IMR-90 (cell line): Measurements from ENCODE around the gene MLYCD.

ENCODE experiments used
- BHLHE40 ChIP-seq: fragments of 150-350 bp; IDR thresholded peaks from 2 replicates; pipeline ENCODE4 v1.6.1; 2016; ENCODE audit warnings: mild to moderate bottlenecking, low read depth, low read length
- CEBPB ChIP-seq: IDR thresholded peaks from 2 replicates; pipeline ENCODE4 v1.6.1; 2012; ENCODE audit warnings: low read depth, low read length, improper control_type of control experiment
- ELK1 ChIP-seq: fragments of 150-350 bp; IDR thresholded peaks from 2 replicates; pipeline ENCODE4 v1.6.1; 2016; ENCODE audit warnings: low read depth, mild to moderate bottlenecking, low read length, moderate library complexity, borderline replicate concordance
- FOS ChIP-seq: fragments of 150-350 bp; IDR thresholded peaks from 2 replicates; pipeline ENCODE4 v1.6.1; 2016; ENCODE audit warnings: low read depth, low read length
- MXI1 ChIP-seq: IDR thresholded peaks from 2 replicates; pipeline ENCODE4 v1.6.1; 2012; ENCODE audit warnings: low read depth, mild to moderate bottlenecking, low read length, moderate library complexity, borderline replicate concordance
- POLR2A ChIP-seq: IDR thresholded peaks from 2 replicates; pipeline ENCODE4 v1.6.1; 2012; ENCODE audit warnings: mild to moderate bottlenecking, low read depth, low read length
- RAD21 ChIP-seq: IDR thresholded peaks from 2 replicates; pipeline ENCODE4 v1.6.1; 2012; ENCODE audit warnings: low read length, improper control_type of control experiment
- RFX5 ChIP-seq: IDR thresholded peaks from 2 replicates; pipeline ENCODE4 v1.8.0; 2012; ENCODE audit warnings: low read depth, mild to moderate bottlenecking, low read length, moderate library complexity
- SMC3 ChIP-seq: fragments of 150-350 bp; IDR thresholded peaks from 2 replicates; pipeline ENCODE4 v1.6.1; 2016; ENCODE audit warnings: low read depth, mild to moderate bottlenecking, antibody characterized with exemption, low read length, moderate library complexity
- USF2 ChIP-seq: fragments of 150-350 bp; IDR thresholded peaks from 2 replicates; pipeline ENCODE4 v1.6.1; 2017; ENCODE audit warnings: mild to moderate bottlenecking, antibody characterized with exemption, low read length, low read depth
- TF ChIP-seq, protein P1 (sequence below): conservative IDR thresholded peaks from 2 replicates; pipeline ENCODE4 v1.5.1; 2012; ENCODE audit warnings: mild to moderate bottlenecking, low read depth, low read length, improper control_type of control experiment

DNA sequence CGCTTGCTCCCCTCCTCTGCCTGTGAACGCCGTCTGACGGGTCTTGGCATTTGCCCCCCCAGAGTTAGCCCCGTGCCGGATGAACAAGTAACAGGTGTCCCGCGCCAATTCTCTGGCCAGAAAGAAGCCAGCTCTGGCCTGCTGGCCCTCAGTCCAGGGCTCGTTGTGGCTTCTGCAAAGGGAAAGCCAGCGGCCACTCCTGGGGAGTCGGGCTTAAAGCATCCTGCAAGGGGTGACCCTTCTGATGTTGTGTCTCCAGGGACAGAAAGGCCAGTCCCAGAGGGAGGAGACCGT is 35.7 kb downstream of the MLYCD start:
- TF ChIP-seq, protein P1, sequence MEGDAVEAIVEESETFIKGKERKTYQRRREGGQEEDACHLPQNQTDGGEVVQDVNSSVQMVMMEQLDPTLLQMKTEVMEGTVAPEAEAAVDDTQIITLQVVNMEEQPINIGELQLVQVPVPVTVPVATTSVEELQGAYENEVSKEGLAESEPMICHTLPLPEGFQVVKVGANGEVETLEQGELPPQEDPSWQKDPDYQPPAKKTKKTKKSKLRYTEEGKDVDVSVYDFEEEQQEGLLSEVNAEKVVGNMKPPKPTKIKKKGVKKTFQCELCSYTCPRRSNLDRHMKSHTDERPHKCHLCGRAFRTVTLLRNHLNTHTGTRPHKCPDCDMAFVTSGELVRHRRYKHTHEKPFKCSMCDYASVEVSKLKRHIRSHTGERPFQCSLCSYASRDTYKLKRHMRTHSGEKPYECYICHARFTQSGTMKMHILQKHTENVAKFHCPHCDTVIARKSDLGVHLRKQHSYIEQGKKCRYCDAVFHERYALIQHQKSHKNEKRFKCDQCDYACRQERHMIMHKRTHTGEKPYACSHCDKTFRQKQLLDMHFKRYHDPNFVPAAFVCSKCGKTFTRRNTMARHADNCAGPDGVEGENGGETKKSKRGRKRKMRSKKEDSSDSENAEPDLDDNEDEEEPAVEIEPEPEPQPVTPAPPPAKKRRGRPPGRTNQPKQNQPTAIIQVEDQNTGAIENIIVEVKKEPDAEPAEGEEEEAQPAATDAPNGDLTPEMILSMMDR: no peak
- TF ChIP-seq POLR2A: no peak
- no peak for TF ChIP-seq FOS
- no peak for TF ChIP-seq CEBPB
- TF ChIP-seq USF2: no peak
- TF ChIP-seq BHLHE40: no peak
- no peak for TF ChIP-seq RAD21
- no peak for TF ChIP-seq ELK1
- no peak for TF ChIP-seq RFX5
- no peak for TF ChIP-seq SMC3
- no peak for TF ChIP-seq MXI1
